ENCODE results near the gene CREB5. TPM values are rescaled to one million over a fixed set of nuclear protein-coding genes. Genes with fewer than 3 reads are reported as not detected.

CREB5 gene
- total RNA-seq, 2 experiments from 2014 or later, result 1.2 to 1.5 TPM

DNA sequence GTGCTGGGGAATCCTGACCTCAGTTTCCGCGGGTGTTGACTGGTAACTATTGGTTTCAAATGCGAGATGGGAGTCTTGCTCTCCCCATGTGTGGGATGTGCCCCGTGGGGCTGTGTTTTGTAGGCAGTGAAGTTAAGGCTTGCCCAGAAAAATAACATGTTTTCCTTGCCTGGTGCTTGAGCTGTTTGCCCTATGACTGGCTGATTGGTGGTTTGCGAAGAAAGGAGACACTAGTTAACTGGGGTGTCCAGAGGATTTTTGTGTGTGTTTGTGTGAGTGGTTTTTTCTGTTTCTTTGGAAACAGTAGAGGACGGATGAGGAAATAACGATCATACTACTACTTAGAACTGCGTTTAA, 61.9 kb downstream of the CREB5 start:
- TF ChIP-seq, protein P1, sequence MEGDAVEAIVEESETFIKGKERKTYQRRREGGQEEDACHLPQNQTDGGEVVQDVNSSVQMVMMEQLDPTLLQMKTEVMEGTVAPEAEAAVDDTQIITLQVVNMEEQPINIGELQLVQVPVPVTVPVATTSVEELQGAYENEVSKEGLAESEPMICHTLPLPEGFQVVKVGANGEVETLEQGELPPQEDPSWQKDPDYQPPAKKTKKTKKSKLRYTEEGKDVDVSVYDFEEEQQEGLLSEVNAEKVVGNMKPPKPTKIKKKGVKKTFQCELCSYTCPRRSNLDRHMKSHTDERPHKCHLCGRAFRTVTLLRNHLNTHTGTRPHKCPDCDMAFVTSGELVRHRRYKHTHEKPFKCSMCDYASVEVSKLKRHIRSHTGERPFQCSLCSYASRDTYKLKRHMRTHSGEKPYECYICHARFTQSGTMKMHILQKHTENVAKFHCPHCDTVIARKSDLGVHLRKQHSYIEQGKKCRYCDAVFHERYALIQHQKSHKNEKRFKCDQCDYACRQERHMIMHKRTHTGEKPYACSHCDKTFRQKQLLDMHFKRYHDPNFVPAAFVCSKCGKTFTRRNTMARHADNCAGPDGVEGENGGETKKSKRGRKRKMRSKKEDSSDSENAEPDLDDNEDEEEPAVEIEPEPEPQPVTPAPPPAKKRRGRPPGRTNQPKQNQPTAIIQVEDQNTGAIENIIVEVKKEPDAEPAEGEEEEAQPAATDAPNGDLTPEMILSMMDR (IDR thresholded peaks at IDR 0.05), result no peak
- Mint-ChIP-seq H3K27me3 (peaks cover 6% of the 10 kb centered on the region), H3K9me3 (no peaks in the 10 kb centered on the region), H3K4me1 (ENCODE audit: low read depth) (no peaks in the 10 kb centered on the region), H3K36me3 (ENCODE audit: low read depth) (no peaks in the 10 kb centered on the region), H3K27ac (no peak overlapping the region), H3K4me3 (no peak overlapping the region)
- intact Hi-C loops (cut with micrococcal nuclease), result no loop called here
- DNase-seq (no peak), ATAC-seq (no peak)
- POLR2A ChIA-PET, result no interaction called here
- CTCF ChIA-PET, result no interaction called here

DNA sequence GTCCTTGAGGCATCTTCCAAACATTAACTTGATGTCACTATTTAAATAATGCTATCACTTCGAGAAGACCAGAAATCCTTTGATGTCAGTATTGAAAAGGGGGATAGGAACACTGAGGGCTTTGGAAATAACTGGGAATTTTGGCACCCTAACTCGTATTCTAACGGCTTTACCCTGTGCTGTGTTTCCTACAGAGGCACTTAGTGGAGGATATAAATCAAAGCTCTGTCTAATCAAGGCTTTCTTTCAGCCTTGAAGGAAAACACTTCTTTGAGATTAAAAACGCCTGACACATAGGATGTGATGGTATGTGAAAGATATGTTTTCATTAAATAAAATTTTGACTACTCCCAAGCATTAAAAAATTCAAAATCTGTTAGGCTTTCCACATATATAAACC, 62.3 kb downstream of the CREB5 start:
- no peak for DNase-seq

DNA sequence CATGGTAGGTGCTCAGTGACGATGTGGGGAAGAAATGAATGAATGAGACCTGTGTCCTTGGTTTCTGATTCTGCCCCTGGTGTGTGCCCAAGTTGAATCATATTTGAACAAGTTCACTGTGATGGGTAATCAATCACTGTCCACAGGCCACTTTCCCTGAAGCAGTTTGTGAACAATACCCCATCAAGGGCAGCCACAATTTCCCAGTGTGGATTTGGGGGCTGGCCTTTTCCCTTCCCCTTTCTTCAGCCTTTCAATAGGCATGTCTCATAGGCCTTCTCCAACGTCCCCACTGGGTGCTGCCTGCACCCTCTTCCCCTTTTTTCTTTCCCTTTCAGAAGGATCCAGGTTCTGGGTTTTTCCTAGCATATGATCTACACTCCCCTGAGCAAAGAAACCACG, 64.7 kb downstream of the CREB5 start:
- H3K9me3 Mint-ChIP-seq, result no peaks in the 10 kb centered on the region
- TF ChIP-seq, protein P1 (IDR thresholded peaks at IDR 0.05), result no peak
- ATAC-seq (no peak), DNase-seq (no peak)
- POLR2A ChIA-PET, result no interaction called here
- CTCF ChIA-PET, result no interaction called here
- peaks cover 10% of the 10 kb centered on the region for H3K27me3 Mint-ChIP-seq
- H3K4me3 Mint-ChIP-seq, result no peak overlapping the region
- intact Hi-C loops (cut with micrococcal nuclease), result no loop called here
- H3K36me3 Mint-ChIP-seq (ENCODE audit: low read depth), result no peaks in the 10 kb centered on the region
- H3K4me1 Mint-ChIP-seq (ENCODE audit: low read depth), result peaks cover 3% of the 10 kb centered on the region
- no peak overlapping the region for H3K27ac Mint-ChIP-seq

More for the DNA sequence above, 62.3 kb downstream of the CREB5 start:
- TF ChIP-seq, protein P1 (IDR thresholded peaks at IDR 0.05), result no peak
- no peaks in the 10 kb centered on the region for H3K9me3 Mint-ChIP-seq
- H3K4me3 Mint-ChIP-seq, result no peak overlapping the region
- intact Hi-C loops (cut with micrococcal nuclease), result no loop called here
- ATAC-seq, result no peak
- POLR2A ChIA-PET, result no interaction called here
- no peak overlapping the region for H3K27ac Mint-ChIP-seq
- CTCF ChIA-PET, result no interaction called here
- no peaks in the 10 kb centered on the region for H3K4me1 Mint-ChIP-seq (ENCODE audit: low read depth)
- H3K36me3 Mint-ChIP-seq (ENCODE audit: low read depth), result no peaks in the 10 kb centered on the region
- peaks cover 6% of the 10 kb centered on the region for H3K27me3 Mint-ChIP-seq

DNA sequence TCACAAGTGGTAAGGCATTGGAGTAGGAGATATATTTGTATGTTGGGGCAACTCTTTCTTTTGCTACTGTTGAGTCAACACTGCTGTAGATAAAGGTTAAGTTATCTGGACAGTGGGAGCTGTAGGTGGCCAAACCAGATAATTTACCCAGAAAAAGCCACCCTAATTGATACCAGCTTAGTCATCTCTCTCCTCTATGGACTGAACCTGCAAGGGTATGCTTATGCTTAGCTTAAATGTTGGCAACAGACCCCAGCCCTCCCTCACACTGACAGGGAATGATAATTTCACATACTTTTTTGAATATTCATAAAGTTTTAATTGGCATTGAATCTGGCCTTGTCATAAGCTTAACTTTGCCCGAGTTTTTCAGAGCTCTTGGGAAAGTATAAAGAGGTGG, 66.3 kb downstream of the CREB5 start:
- CTCF ChIA-PET, result interaction anchor here (0.9 to 1.0 kb wide), 3 partner anchors 9 to 90 kb away, joined by 3 read pairs; no protein-coding TSS in a partner anchor
- Mint-ChIP-seq H3K4me3 (no peak overlapping the region), H3K9me3 (no peaks in the 10 kb centered on the region), H3K27ac (no peak overlapping the region), H3K27me3 (peaks cover 10% of the 10 kb centered on the region), H3K4me1 (ENCODE audit: low read depth) (peaks cover 3% of the 10 kb centered on the region), H3K36me3 (ENCODE audit: low read depth) (no peaks in the 10 kb centered on the region)
- intact Hi-C loops (cut with micrococcal nuclease), result no loop called here
- TF ChIP-seq, protein P1 (IDR thresholded peaks at IDR 0.05), result no peak
- POLR2A ChIA-PET, result interaction anchor here (1.3 kb wide), 1 partner anchor 37 kb away, joined by 3 read pairs; no protein-coding TSS in a partner anchor
- DNase-seq, result no peak
- ATAC-seq, result no peak

DNA sequence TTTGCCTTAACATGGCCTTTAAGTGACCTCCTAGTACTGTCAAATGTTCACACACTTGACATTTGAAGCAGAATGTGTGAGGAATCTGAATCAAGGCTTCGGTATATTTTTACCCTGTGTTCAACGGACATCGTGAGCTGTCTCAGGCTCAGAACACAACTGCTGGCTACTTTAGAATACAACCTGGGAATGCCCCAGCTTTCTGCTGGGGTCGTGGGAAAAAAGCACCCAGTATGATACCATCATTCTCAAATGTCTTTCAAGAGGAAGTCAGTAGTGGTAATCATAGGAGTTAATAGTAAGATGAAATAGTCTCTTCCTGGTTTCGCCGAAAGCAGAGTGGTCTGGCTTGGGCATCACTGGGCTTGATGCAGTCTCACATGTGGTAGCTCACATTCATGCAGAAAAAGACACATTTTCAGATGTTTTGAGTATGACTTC, 67.2 kb downstream of the CREB5 start:
- ChIA-PET POLR2A (interaction anchor here (1.3 kb wide), 1 partner anchor 38 kb away, joined by 3 read pairs; no protein-coding TSS in a partner anchor), CTCF (no interaction called here)
- intact Hi-C loops (cut with micrococcal nuclease), result no loop called here
- H3K4me3 Mint-ChIP-seq, result no peak overlapping the region
- no peak overlapping the region for H3K27ac Mint-ChIP-seq
- ATAC-seq (no peak), DNase-seq (no peak)
- TF ChIP-seq, protein P1 (IDR thresholded peaks at IDR 0.05), result no peak
- H3K4me1 Mint-ChIP-seq (ENCODE audit: low read depth), result peaks cover 3% of the 10 kb centered on the region
- H3K36me3 Mint-ChIP-seq (ENCODE audit: low read depth), result no peaks in the 10 kb centered on the region
- H3K9me3 Mint-ChIP-seq, result no peaks in the 10 kb centered on the region
- H3K27me3 Mint-ChIP-seq, result peaks cover 8% of the 10 kb centered on the region
